RKO (cell line): ENCODE data around the gene JMJD4.

Experiments
- DNase-seq: peaks from one replicate; pipeline ENCODE4 v3.0.0-alpha.2; 2016; ENCODE audit warnings: low spot score

The JMJD4 gene

DNA sequence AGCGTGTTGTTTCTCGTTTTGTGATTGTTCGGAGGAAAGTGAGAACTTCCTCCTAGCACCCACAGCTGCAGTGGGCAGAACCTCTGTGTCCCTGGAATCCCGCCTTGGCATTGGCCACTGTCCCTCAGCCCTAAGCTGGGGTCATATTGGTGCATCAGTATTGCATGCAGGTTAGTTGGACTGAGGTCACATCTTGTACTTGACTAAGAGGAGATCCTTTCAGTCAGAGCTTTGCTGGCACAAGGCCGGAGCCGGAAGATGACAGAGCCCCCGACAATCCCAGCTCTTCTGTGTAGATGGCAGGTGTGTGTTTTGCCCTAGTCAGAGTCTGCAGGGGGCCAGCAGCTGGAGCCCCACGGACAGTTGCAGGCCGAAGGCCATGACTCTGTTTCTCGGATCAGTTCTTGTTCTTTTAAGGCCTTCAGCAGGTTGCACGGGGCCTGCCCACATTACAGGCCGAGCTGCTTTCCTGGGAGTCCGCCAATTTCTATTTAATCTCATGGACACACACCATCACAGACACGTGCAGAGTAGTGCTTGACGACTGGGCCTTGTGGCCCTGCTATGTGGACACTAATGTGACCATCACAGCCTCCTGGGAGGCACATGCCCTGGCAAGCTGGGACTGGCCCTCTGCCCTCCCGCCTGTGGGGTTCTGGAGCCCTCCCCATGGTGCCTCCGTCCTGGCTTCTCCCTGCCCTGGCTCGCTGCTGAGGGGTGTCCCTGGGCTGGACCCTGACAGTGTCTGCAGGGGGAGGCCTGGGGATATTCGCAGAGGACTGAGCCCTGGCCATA, 15.0 kb upstream of the JMJD4 start:
- no peak for DNase-seq

DNA sequence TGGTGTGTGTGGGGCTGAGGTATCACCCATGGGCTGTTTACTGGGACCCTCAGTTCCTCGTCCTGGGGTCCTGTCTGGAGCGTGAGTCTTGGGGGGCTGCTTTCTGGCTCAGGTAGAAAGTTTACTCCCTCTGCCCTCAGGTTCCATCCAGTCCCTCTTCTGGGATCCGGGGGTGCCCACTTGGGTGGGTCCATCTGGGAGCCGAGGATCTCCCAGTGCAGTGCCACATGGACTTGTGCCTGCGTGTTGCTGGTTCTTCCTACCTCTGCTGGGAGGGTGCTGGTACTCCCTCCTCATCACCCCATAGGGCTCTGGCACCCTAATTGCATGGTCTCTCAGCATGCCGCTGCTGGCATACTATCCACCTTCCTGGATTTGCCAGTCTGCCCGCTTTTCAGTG, 14.1 kb upstream of the JMJD4 start:
- DNase-seq, result no peak

DNA sequence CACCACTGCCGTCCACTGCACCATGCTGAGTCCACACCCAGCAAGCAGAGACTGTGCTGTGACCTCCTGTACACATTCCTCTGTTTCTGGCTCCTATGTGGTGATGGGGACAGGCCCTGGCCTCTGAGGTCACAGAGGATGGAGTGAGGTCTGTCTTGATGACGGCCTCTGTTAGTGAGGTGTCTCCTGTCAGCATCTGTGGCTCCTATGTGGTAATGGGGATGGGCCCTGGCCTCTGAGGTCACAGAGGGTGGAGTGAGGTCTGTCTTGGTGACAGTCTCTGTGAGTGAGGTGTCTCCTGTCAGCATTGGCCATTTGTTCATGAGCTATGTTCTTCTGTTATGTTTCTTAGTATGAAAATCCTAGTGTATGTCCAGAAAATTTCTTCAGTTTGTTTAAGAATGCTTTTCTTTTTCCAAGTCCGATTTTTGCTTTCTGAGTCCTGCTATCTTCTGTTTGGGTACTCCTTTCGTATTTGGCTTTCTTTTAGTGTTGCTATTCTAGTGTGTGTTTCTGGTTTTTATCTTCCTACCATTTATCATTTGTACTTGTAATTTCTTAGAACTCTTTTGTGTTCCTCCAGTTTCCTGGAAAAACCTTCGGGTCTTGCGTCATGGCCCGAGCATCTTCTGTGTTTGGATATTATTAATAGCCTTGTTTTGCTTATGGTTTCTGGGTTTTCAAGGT, 13.5 kb upstream of the JMJD4 start:
- no peak for DNase-seq

DNA sequence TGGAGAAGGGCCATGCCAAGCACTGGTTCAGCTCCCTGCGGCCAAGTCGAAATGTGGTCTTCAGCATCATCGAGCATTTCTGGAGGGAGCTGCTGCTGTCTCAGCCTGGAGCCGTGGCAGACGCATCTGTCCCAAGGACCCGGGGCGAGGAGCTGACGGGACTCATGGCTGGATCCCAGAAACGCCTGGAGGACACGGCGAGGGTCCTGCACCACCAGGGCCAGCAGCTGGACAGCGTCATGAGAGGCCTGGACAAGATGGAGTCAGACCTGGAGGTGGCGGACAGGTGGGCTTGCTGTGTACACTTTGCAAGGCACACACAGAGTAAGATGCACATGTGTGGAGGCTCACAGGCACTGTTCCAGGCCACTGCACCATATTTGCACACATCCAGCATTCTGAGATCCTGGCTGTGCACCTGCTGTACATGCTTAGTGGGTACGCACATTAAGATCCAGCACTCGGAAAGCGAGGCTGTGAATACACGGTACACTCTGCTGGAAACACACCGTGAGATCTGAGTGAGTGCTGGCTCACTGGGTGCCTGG, 12.9 kb upstream of the JMJD4 start:
- DNase-seq, result no peak

DNA sequence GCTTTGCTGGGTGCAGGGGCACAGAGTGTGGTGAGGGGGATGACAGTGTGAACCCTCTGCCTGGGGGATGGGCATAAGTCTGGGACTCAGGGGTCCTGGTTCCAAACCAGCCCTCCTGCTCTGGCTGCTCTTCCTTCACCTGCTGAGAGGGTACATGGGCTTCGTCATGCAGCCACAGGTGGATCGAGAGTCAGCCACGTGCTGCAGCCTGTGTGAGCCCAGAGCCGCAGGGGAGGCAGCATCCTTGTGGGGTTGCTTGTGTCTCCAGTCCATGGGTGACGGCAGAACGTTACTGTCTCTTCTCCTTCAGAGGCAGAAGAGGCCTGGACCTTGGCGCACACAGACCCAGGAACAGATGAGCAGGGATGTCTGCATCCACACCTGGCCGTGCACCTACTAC, 12.3 kb upstream of the JMJD4 start:
- DNase-seq, result no peak

DNA sequence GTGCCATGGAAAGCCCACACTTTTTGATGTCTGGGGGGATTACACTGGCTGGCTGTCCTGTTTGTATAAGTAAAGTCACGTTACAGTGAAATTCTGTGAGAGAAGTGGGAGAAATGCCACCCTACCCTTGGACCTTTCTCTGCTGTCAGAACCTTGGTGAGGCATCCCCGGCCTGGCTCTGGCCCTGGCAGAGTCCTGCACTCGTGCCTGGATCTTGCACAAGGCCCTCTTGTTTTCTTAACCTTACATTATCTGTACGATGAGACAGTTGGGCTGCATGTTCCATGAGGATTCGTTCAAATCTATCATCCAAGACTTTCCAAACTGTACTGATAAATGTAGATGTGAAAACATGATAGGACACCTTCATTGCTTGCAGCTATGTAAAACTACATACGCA, 11.6 kb upstream of the JMJD4 start:
- no peak for DNase-seq

DNA sequence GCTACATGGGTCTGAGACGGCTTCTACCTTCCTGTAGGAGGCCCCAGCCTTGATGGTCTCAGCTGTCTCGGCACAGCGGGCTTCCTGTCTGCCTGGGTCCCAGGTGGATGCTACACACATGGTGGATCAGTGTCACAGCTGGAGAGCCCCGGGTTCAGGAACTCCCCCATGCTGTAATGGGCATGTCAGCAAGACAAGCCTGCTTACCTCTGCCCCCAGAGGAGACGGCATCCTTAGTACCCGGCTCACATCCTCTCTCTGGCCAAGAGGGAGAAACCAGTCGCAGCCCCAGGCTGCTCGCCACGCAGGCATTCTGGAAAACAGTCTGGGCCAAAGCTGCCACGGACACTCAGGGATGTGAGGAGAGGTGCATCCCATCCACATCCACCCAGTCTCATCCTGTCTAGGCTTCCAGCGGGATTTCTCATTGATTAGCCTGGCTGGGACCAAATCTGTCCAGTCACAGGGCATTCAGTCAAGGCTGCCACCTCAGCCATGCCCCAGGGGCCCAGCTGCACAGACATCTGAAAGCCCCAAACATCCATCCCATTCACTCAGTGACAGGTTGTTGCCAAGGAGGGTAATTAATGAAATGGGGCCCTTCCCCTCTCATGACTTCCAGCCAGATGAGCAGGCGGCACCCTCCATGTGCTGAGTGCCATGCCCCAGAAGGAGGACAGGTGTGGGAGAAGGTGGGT, 10.6 kb upstream of the JMJD4 start:
- no peak for DNase-seq

DNA sequence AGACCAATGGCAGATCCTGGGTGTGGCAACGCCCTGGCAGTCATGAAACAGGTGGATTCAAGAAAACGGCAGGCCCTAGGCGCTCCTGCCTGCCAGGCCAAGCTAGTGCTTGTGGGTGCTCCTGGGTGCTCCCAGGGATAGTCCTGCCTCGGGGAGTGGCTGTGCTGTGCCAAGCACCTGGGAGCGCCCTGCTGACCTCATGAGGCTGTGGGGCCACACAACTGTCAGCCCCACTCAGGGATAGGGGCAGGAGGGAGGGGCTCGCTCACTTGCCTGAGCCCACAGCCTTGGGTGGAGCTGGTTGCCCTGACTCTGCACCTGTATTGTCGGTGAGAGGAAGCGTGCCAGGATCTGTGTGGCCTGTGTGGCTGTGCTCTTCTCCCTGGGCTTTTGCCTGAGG, 9.6 kb upstream of the JMJD4 start:
- DNase-seq, result no peak

DNA sequence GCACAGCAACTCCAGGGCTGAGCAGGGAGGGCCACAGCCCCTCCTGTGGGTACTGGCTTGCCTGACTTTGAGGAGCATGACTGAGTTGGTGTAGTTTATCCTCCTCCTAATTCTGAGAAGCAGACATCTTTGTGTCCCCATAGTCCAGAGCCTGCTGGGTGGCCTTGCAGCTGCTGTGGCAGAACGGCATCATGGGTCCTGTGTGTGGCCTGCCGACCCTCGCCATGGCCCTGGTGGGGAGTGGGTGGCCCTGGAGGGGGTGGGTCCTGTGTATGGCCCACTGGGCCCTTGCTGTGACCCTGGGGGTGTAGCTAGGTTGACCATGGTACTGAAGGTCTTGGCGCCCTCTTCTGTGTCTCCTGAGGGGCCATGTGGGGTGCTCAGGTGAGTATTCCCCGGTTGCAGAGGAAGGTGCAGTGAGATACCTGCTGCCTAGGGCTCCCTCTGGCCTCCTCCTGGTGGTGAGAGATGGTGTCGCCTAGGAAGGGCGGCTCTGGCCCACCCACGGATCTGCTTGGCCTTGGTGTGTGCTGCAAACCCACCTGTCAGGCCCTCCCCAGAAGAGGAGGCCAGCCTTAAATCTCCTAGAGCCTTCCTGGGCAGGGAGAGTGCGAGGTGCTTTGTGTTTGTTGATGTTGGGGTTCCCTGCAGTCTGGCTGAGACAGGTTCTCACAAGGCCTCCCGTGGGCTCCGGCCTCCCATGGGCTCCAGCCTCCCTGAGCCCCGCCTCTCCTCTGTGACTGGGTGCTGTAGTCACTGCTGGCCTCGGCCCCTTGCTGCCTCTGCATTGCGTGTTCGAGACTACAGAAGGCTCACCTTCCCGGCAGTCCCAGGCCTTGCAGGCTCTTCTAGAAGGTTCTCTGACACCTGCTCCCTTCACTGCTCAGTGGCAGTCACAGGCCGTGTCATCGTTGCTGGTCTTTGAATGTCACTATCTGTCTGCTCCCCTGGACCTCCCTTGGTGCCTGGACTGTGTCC, 7.9 kb upstream of the JMJD4 start:
- no peak for DNase-seq

DNA sequence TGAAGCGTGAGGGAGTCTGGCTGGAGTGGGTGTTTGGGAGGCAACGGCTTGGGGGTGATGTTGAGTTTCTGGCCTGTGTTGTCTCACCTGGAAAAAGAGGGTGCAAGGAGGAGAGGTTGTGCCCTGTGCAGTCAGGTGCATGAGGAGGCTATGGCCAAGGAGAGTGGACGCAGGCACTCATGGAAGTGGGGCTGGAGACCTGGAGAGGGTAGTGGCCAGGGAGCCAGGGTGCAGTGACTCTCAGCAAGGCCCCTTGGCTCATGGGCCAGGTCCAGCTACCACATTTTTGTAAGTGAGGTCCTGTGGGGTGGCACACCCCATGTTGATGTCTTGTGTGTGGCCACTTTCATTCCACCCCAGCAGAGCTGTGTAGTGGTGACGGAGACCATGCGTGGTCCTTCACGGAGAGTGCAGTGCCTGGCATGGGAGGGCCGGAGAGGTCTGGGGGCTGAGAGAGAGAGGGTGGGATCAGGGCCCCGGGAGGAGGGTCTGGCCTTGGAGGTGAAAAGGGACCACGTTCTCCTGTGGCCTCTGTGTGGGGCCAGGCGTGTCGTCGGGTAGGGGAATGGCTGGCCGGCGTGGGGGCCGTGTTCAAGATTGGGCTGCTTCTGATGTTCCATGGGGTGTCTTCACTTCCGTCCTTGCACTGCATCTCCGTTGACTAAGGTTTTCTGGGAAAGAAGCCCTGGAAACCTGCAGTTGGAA, 6.2 kb upstream of the JMJD4 start:
- no peak for DNase-seq

DNA sequence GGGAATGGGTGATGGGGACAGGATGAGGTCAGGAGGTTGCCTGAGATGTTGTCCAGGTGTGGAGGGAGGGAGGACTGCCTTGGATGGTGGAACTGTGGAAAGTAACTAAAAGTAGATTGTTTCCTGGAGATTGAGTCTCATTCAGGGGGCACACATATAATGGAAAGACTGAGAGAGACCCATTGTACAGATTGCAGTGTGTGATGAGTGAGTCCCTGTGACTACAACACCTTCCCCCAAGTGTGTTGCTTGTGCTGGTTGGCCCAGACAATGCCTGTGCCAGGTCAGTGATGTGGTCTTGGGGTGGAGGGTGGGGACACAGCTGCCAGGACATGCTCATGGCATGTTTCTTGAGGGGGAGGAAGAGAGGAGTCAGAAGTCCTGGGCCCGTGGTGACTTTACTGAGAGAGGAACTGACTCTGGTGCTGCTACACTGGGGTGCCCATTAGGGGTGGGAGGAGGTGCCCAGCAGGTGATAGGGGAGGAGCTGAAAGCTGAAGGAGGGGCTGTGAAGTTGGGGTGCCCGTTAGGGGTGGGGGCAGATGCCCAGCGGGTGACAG, 5.4 kb upstream of the JMJD4 start:
- DNase-seq, result no peak

DNA sequence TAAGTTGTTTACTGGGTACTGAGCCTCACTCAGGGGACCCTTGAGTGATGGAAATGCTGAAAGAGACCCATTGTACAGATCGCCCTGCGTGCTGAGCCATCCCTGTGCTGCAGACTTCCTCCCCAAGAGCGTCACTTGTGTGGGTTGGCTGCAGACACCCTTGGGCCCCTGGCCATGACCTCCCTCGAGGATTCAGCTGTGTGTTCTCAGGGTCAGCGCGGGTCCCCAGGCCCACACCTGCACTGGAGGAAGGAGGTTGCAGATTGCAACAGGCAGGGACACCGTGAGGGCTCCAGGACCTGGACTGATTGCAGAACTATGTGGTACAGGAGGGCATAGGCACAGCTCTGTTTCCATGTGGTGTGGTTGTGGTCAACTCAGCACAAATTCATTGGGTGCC, 4.5 kb upstream of the JMJD4 start:
- DNase-seq, result no peak

DNA sequence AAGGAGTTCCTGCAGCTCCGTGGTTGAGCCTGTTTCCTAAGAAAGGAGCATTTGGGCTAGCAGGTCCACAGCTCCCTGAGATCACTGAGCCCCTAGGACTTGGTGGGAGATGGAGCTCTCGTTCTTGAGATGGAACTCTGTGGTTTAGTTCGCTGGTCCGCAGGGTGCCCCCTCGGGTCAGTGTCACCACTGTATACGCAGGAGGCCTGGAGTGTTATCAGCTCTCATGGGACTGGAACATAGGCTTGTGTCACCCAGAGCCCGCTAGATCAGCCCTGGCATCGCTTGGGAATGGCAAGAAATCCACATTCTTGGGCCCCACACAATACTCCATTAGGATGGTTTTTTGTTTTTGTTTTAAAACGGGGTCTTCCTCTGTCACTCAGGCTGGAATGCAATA, 3.7 kb upstream of the JMJD4 start:
- no peak for DNase-seq

DNA sequence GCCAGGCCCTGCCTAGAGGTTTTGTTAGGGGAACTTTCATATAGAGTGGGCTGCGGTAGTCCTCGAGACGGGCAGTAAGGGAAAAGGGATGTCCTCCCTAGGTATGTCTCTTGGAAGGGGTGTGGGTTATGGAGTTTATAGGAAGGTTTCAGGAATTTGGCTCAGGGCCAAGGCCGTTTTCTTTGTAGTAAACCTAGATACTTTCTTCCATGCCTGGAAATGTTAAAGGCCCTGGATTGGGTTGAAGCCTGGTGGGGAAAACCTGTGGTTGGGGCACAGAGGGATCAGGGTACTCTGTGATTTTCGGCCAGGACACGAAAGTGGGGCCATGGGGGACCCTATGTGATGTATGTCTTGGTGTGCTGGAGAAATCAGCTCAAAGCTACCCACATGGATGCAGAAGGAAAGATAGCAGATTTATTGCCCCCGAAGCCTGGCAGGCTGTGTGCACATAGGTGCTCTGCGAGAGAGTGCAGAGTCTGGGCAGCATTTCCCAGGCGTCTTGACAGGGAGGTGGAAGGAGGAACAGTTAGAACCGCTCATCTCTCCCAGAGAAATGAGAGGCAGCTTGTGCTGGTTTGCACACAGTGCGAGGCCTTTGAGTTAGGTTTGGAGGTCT, 1.8 kb upstream of the JMJD4 start:
- no peak for DNase-seq

DNA sequence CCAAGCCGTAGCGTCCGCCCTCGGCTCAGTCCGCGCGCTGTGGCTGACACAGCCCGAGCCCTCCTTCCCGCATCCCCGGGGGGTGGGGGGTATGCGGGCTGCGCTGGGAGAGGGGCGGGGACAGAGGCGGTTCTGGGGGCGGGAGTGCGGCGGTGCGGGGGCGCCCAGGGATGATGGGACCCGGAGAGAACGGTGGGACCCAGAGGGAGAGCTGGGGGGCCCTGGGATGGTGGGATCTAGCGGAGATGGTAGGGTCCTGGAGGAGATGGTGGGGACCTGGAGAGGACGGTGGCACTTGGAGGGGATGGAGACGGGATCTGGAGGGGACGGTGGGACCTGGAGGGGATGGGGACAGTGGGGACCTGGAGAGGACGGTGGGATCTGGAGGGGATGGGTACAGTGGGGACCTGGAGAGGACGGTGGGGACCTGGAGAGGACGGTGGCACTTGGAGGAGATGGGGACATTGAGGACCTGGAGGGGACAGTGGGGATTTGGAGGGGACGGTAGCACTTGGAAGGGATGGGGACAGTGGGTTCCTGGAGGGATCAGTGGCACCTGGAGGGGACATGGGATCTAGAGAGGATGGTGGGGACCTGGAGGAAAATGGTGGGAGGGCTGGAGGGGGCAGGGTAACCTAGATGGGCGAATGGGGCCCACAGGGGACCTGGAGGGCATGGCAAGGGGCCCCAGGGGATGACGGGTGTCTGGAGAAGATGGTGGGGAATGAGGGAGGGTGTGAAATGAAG, 610 bp upstream of the JMJD4 start:
- DNase-seq, result no peak

DNA sequence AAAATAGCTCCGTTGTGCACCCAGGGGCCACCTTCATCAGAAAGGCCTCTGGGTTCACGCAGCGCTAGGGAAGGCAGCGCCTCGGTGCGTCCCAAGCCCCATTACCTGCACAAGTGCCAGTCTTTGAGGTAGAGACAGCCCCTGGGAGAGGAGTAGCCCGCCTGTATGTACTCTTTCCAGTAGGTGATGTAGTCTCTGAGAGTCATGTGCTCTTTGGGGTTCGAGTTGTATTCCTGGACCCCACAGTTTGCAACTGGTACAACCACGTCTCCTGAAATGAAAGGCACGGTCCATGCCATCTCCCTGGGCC, 601 bp downstream of the JMJD4 start:
- DNase-seq, result no peak

DNA sequence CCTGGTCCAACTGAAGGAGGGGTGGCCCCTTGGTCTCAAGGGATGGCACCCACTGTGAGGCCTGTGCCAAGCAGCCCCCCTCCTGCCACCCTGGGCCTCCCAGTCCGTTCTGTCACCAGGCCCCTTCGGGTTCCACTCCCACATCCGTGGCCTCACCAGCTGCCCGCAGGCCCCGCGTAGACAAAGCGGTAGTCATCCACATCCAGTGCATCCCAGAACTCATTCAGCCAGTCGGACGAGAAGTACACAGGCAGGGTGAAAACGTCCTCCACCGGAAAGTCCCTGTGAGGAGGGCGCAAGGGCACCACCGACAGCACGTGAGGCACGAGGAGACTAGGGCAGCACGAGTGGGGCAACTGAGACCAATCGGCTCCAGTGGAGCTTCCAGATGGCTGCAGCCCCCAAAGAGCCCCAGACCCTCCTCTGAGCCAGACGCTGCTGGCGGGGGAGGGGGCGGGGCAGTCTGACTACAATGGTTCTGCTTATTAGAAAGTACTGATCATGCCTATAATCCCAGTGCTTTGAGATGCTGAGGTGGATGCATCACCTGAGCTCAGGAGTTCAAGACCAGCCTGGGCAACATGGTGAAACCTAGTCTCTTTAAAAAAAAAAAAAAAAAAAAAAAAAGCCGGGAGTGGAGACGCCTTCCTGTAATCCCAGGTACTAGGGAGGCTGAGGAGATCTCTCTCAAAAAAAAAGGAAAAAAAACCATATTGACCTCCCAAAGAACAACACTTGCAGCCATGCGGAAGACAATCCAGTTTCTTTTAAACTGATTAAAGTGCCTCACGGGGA, 1.2 kb downstream of the JMJD4 start:
- DNase-seq, result no peak

DNA sequence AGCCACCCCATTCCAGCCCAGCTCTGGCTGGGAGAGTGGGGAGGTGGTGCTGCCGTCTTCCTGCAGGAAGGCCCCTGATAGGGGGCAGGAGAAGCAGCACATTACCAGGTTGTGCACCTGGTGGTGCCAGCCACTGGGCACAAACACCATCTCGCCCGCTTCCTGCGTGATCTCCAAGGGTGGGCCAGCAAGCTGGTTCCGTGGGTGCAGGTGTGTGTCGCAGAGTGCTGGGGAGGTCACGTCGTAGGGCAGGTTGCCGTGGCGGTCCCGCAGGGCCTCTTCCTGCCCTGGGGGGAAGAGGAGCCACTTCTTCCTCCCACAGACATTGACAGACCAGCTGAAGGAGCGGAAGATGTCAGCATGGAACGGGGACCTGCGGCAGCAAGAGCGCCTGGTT, 1.8 kb downstream of the JMJD4 start:
- DNase-seq, result no peak
